Neural progenitor cell (in vitro differentiated cells): ENCODE results near the gene C11orf58. TPM values are rescaled to one million over a fixed set of nuclear protein-coding genes. Genes with fewer than 3 reads are reported as not detected.

Experiments used
- DNase-seq: peaks from one replicate; pipeline ENCODE4 v3.0.0-alpha.2; 2016; ENCODE audit warnings: low spot score
- H2AFZ ChIP-seq: fragments of 200-600 bp; sonication (generic); replicated peaks from 2 replicates; pipeline ENCODE4 v1.6.1; 2016; ENCODE audit warnings: antibody characterized with exemption
- H3F3A ChIP-seq: fragments of 200-600 bp; sonication (generic); 2 replicates; pipeline ENCODE4 v1.6.1; 2016; ENCODE audit warnings: antibody characterized with exemption, low read depth
- H3K27ac ChIP-seq: fragments of 200-600 bp; sonication (generic); 2 replicates; pipeline ENCODE4 v1.5.1; 2016; ENCODE audit warnings: mild to moderate bottlenecking
- H3K27me3 ChIP-seq: fragments of 200-600 bp; sonication (generic); 2 replicates; pipeline ENCODE4 v1.6.1; 2016; ENCODE audit warnings: mild to moderate bottlenecking, moderate library complexity
- H3K36me3 ChIP-seq: fragments of 200-600 bp; sonication (generic); 2 replicates; pipeline ENCODE4 v1.5.1; 2016
- H3K4me1 ChIP-seq: fragments of 200-600 bp; sonication (generic); 2 replicates; pipeline ENCODE4 v1.6.1; 2016; ENCODE audit warnings: mixed run types
- H3K4me2 ChIP-seq: fragments of 200-600 bp; sonication (generic); 2 replicates; pipeline ENCODE4 v1.6.1; 2016
- H3K4me3 ChIP-seq: fragments of 200-600 bp; sonication (generic); 2 replicates; pipeline ENCODE4 v1.5.1; 2016
- H3K79me2 ChIP-seq: fragments of 200-600 bp; sonication (generic); 2 replicates; pipeline ENCODE4 v1.6.1; 2016; ENCODE audit warnings: low read depth
- H3K9ac ChIP-seq: fragments of 200-600 bp; sonication (generic); 2 replicates; pipeline ENCODE4 v1.6.1; 2016
- H3K9me3 ChIP-seq: fragments of 200-600 bp; sonication (generic); 2 replicates; pipeline ENCODE4 v1.5.1; 2016; ENCODE audit warnings: low read depth
- H4K20me1 ChIP-seq: fragments of 200-600 bp; sonication (generic); 2 replicates; pipeline ENCODE4 v1.6.1; 2016; ENCODE audit warnings: low read depth
- H3K27ac Mint-ChIP-seq: 3 replicates; pipeline ENCODE4 v1.8.0; 2021; ENCODE audit warnings: mixed read lengths
- H3K27me3 Mint-ChIP-seq: 2 replicates; pipeline ENCODE4 v1.8.0; 2022; ENCODE audit warnings: low read depth, mild to moderate bottlenecking, inconsistent platforms, moderate library complexity, mixed read lengths; ENCODE audit not compliant: insufficient read depth
- H3K36me3 Mint-ChIP-seq: 3 replicates; pipeline ENCODE4 v1.8.0; 2021; ENCODE audit warnings: mixed read lengths
- H3K4me1 Mint-ChIP-seq: 3 replicates; pipeline ENCODE4 v1.8.0; 2021; ENCODE audit warnings: mixed read lengths
- H3K4me3 Mint-ChIP-seq: 3 replicates; pipeline ENCODE4 v1.8.0; 2021; ENCODE audit warnings: mild to moderate bottlenecking, moderate library complexity, mixed read lengths
- H3K9me3 Mint-ChIP-seq: 3 replicates; pipeline ENCODE4 v1.8.0; 2020; ENCODE audit warnings: mixed read lengths
- CTCF ChIP-seq: fragments of 200-600 bp; sonication (generic); IDR thresholded peaks from 2 replicates; pipeline ENCODE4 v1.5.1; 2017; ENCODE audit warnings: antibody characterized with exemption, mild to moderate bottlenecking
- EZH2 ChIP-seq: fragments of 200-600 bp; sonication (generic); IDR thresholded peaks from 2 replicates; pipeline ENCODE4 v1.6.1; 2017; ENCODE audit warnings: antibody characterized with exemption, mild to moderate bottlenecking, moderate library complexity
- EZH2phosphoT487 ChIP-seq: fragments of 200-600 bp; sonication (generic); IDR thresholded peaks from 2 replicates; pipeline ENCODE4 v1.6.1; 2017; ENCODE audit warnings: antibody characterized with exemption
- total RNA-seq: library from RNA; depleted of rRNA; stranded (reverse); fragments of >200 nt; gene quantifications from 2 replicates; pipeline ENCODE4 v1.2.3, GENCODE V29; 2015; ENCODE audit warnings: low replicate concordance

C11orf58 gene
- total RNA-seq, 1 donor from 2014 or later, result 320 TPM

GRCh38 chr11:16713594-16713993 is 24.9 kb upstream of the C11orf58 start:
- Mint-ChIP-seq H3K27me3 (no peaks in the 10 kb centered on the region), H3K36me3 (no peaks in the 10 kb centered on the region), H3K4me3 (no peak overlapping the region), H3K27ac (no peak overlapping the region), H3K4me1 (no peaks in the 10 kb centered on the region), H3K9me3 (no peaks in the 10 kb centered on the region)
- H3K4me1 ChIP-seq, result peaks cover 3% of the 10 kb centered on the region
- H3K27ac ChIP-seq, result no peak overlapping the region
- no peaks in the 10 kb centered on the region for H3K79me2 ChIP-seq
- no peaks in the 10 kb centered on the region for H3F3A ChIP-seq
- TF ChIP-seq CTCF, result no peak
- no peak for TF ChIP-seq EZH2
- no peak for TF ChIP-seq EZH2phosphoT487
- no peaks in the 10 kb centered on the region for H3K9me3 ChIP-seq
- no peaks in the 10 kb centered on the region for H3K27me3 ChIP-seq
- DNase-seq, result no peak
- H4K20me1 ChIP-seq, result no peaks in the 10 kb centered on the region
- no peaks in the 10 kb centered on the region for H3K36me3 ChIP-seq
- H2AFZ ChIP-seq, result no peak overlapping the region
- no peak overlapping the region for H3K4me3 ChIP-seq
- no peak overlapping the region for H3K4me2 ChIP-seq
- no peak overlapping the region for H3K9ac ChIP-seq

GRCh38 chr11:16722581-16723344 is 15.7 kb upstream of the C11orf58 start:
- Mint-ChIP-seq H3K36me3 (no peaks in the 10 kb centered on the region), H3K27ac (no peak overlapping the region), H3K4me3 (no peak overlapping the region), H3K4me1 (no peaks in the 10 kb centered on the region), H3K27me3 (no peaks in the 10 kb centered on the region), H3K9me3 (no peaks in the 10 kb centered on the region)
- no peaks in the 10 kb centered on the region for H3K79me2 ChIP-seq
- no peak overlapping the region for H3K9ac ChIP-seq
- no peak for DNase-seq
- no peak overlapping the region for H3K4me2 ChIP-seq
- no peaks in the 10 kb centered on the region for H3K27me3 ChIP-seq
- H3K36me3 ChIP-seq, result no peaks in the 10 kb centered on the region
- no peaks in the 10 kb centered on the region for H4K20me1 ChIP-seq
- no peak overlapping the region for H2AFZ ChIP-seq
- H3K9me3 ChIP-seq, result no peaks in the 10 kb centered on the region
- no peak overlapping the region for H3K4me3 ChIP-seq
- H3K4me1 ChIP-seq, result peaks cover under 1% of the 10 kb centered on the region
- no peak overlapping the region for H3K27ac ChIP-seq
- TF ChIP-seq EZH2phosphoT487 (no peak), CTCF (no peak), EZH2 (no peak)
- H3F3A ChIP-seq, result no peaks in the 10 kb centered on the region

DNA sequence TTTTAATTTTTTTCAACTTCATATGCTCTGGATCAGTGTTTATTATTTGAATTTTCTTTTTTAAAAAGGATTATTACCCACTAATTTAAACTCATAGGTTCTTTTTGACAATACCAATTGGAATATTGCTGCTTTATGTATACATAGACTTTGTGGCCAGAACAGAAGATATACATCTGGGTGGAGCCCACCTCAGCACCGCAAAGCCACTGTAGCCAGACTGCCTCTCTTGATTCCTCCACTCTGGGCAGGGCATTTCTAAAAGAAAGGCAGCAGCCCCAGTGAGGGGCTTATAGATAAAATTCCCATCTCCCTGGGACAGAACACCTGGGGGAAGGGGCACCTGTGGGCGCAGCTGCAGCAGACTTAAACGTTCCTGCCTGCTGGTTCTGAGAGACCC is 10.6 kb upstream of the C11orf58 start:
- H3K9me3 Mint-ChIP-seq, result peaks cover 5% of the 10 kb centered on the region
- H3K4me1 ChIP-seq, result no peaks in the 10 kb centered on the region
- no peak overlapping the region for H3K27ac Mint-ChIP-seq
- H3K9me3 ChIP-seq, result no peaks in the 10 kb centered on the region
- H3K36me3 ChIP-seq, result no peaks in the 10 kb centered on the region
- no peak for DNase-seq
- no peak overlapping the region for H3K9ac ChIP-seq
- no peaks in the 10 kb centered on the region for H3K79me2 ChIP-seq
- no peak overlapping the region for H3K4me3 Mint-ChIP-seq
- H4K20me1 ChIP-seq, result no peaks in the 10 kb centered on the region
- no peak overlapping the region for H2AFZ ChIP-seq
- peaks cover 1% of the 10 kb centered on the region for H3K27me3 Mint-ChIP-seq
- no peak overlapping the region for H3K4me2 ChIP-seq
- H3K4me1 Mint-ChIP-seq, result no peaks in the 10 kb centered on the region
- H3K36me3 Mint-ChIP-seq, result peaks cover 2% of the 10 kb centered on the region
- no peak for TF ChIP-seq EZH2
- no peak for TF ChIP-seq CTCF
- TF ChIP-seq EZH2phosphoT487, result no peak
- no peaks in the 10 kb centered on the region for H3F3A ChIP-seq
- no peaks in the 10 kb centered on the region for H3K27me3 ChIP-seq
- no peak overlapping the region for H3K4me3 ChIP-seq
- no peak overlapping the region for H3K27ac ChIP-seq
